ENCODE results near the gene DAAM2. TPM values are rescaled to one million over a fixed set of nuclear protein-coding genes. Genes with fewer than 3 reads are reported as not detected.

DAAM2 gene
- total RNA-seq, 1 donor from 2014 or later: 0.13 TPM

GRCh38 chr6:39844866-39845265 is 52.7 kb downstream of the DAAM2 start:
- DNase-seq (ENCODE audit: low read depth in 2 of 2): no peak

DNA sequence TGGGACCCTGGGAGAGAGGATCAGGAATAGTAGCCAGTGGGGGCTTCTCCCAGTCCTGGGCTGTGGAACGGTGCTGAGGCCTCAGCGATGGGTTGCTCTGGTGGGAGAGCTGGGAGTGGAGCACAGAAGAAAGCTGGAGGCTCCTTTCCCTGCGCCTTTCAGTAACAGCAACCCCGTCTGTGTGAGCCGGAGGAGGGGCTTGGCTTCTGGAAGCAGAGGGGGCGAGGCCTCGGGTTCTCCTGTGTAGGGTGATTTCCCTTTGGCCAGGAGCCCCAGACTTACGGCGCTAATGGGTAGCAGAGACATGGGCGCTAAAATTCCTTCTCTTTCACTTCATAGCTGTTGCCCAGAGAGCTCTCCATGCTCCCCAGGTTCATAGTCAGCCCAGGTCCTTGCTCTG is 55.0 kb downstream of the DAAM2 start:
- DNase-seq (ENCODE audit: low read depth in 2 of 2): no peak

- no peak for DNase-seq (ENCODE audit: low read depth in 2 of 2)
These were observed 56.0 kb downstream of the DAAM2 start for GRCh38 chr6:39848171-39848570.

- DNase-seq (ENCODE audit: low read depth in 2 of 2): no peak
These were observed 57.1 kb downstream of the DAAM2 start for GRCh38 chr6:39849228-39849627.

GRCh38 chr6:39849764-39850163 is 57.6 kb downstream of the DAAM2 start:
- DNase-seq (ENCODE audit: low read depth in 2 of 2): no peak

DNA sequence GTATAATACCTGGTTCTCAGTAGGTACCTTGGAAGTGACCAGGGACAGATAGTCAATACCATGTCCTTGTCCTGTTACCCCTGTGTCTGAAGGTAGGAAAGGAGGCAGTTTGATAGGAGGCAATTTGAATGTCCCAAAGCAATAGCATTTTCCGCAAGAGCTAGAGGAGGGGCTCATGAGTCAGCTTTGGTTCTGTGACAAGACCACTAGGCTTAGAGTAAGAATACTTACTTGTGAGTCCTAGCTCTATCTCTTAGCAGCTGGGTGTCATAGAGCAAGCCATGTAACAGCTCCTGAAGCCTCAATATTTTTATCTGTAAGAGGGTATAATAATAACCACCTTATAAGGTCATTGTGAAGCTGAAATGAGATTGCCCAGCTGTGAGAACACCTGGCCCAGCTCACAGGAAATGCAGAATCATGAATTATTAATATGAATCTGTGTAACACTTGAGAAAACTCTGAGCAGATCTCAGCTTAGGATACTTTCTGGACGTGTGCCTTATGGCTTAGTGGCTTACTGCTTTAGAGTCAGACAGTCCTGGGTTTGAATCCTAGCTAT is 58.6 kb downstream of the DAAM2 start:
- DNase-seq (ENCODE audit: low read depth in 2 of 2): no peak

DNA sequence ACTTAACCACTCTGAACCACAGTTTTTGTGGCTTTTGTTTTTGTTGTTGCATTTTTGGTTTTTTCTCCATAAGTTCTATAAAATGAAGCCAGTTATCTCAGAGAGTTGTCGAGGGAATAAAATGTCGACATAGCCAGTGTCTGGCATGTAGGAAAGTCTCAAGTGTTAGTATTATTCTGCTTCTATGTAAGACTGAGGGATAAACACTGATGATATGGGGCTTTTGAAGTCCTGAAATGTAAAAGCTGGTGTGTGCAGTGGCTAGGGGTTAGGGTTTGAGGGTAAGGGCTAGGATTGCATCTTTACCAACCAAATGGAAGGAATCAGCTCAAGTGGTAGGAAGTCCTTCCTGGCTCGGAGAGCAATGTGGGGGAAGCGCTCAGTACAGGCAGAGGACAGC is 59.2 kb downstream of the DAAM2 start:
- no peak for DNase-seq (ENCODE audit: low read depth in 2 of 2)

DNA sequence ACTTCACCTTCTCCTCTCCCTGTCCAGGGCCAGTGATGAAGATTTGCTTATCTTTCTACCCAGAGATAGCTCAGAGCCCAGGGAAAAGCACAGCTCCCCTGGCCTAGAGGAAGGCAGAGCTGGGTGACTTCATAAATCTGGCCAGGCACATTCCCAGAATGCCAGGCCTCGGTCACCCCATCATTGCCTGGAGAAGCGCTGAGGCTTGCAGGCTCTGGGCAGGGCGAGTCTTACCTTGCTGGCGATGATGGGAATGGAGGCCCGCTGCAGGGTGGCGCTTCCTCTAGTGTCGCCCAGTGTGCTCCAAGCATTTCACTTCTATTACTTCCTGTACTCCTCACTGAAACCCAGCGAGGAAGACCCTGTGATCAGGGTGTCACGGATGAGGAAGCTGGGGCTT is 60.1 kb downstream of the DAAM2 start:
- DNase-seq (ENCODE audit: low read depth in 2 of 2): no peak

DNA sequence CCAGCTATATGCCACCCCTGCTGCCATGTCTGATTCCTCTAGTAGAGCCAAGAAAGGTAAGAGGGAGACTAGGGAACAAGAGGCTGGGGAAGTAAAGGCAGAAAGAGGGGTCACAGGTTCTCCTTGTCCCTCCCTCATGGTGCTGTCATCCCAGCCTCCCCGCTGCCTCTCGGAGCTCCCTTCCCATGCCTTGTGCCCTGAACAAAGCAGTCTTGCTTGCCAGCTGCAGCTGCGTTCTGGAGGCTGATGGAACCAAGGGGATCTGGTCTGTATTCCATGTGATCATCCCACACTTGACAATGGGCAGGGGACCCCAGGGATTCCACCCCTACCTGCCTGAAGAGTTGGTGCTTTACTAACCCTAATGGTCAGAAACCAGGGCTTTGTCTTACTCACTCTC is 61.4 kb downstream of the DAAM2 start:
- no peak for DNase-seq (ENCODE audit: low read depth in 2 of 2)

- no peak for DNase-seq (ENCODE audit: low read depth in 2 of 2)
These were observed 63.3 kb downstream of the DAAM2 start for GRCh38 chr6:39855356-39855995.

DNA sequence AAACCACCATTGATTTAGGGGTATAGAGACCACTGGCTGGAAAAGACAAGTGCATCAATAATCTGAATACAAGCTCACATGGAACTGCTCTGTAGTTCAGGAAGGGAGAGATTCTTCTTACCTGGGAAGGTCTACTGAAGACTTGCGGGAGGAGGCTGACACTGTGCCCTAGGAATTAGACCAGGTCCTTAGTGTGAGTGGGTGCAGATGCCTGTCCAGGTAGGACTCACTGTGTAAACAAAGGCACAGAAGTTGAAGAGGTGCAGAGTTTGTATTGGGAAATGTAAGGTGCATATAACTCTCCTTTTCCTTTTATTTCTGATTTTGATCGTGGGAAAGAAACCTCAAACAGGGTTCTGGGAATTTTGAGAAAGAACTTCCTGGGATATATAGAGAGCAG is 66.8 kb downstream of the DAAM2 start:
- no peak for DNase-seq (ENCODE audit: low read depth in 2 of 2)

DNA sequence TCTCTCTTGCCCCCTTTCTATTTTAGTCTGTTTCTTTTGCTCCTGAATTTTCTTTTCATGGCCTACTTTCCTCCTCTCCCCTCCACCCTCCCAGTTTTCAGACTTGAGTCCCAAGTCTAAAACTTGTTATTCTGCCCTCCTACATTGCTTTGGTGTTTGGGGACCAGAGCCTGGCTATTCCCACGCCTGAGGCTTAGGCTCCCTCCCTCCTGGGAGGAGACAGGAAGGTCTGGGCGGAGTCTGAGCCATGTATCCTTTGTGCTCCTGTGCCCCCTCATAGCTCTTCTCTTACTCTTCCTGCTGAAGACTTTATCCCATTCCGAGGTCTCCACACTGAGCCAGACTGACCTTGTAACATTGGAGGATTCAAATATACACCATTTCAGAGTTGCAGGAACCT is 69.5 kb downstream of the DAAM2 start:
- DNase-seq (ENCODE audit: low read depth in 2 of 2): no peak

DNA sequence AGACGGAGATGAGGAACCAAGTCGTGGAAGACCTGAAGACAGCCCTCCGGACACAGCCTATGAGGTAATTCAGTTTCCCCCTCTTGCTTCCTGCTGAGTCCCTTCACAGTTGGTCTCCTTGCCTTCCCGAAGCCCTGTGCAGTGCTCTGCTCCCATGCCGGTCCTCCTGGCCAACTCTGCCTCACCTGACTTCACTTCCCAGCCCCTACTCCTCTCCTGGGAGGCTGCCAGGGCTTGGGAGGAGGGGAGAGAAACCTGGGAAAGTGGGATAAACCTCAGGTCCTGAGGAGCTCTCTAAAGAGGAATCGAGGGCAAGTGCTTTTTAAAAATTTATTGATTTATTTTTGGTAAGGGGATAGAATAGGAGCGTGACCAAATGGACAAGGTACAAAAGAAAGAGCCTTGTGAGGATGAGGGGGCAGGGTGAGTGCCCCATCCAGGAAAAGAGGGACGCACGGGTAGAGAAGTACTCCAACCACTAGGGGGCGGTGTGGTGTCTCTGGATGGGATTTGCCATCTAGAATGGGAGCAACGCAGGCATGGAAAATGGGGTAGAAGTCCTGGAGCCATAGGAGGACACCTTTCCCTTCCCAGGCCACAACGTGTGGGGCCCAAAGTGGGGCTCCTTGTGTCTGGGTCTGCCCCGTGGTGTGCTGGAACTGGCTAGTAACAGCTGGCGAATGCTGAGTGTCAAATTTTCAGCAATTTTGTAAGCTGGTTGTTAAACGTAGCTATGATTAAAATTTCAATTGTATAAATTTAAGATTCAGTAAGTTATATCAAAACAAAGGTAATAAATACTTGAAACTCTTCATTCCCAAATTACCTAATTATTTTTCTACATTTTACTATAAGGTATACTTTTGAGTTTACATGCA is 73.1 kb downstream of the DAAM2 start:
- peak; percentile 40 to 72 for DNase-seq (ENCODE audit: low read depth in 2 of 2)

DNA sequence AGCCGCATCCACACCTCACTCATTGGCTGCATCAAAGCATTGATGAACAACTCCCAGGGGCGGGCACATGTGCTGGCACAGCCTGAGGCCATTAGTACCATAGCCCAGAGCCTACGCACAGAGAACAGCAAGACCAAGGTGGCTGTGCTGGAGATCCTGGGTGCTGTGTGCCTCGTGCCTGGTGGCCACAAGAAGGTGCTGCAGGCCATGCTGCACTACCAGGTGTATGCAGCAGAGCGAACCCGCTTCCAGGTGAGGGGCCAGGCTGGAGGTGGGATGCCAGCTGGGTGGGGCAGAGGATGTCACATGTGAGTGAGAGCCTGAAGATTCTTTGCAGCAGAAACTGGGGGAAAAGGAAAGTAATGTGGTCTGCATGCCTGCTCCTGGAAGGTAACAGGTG is 75.4 kb downstream of the DAAM2 start:
- DNase-seq (ENCODE audit: low read depth in 2 of 2): no peak

- no peak for DNase-seq (ENCODE audit: low read depth in 2 of 2)
These were observed 78.8 kb downstream of the DAAM2 start for GRCh38 chr6:39870950-39871349.

- DNase-seq (ENCODE audit: low read depth in 2 of 2): no peak
These were observed 81.3 kb downstream of the DAAM2 start for GRCh38 chr6:39873439-39873838.

DNA sequence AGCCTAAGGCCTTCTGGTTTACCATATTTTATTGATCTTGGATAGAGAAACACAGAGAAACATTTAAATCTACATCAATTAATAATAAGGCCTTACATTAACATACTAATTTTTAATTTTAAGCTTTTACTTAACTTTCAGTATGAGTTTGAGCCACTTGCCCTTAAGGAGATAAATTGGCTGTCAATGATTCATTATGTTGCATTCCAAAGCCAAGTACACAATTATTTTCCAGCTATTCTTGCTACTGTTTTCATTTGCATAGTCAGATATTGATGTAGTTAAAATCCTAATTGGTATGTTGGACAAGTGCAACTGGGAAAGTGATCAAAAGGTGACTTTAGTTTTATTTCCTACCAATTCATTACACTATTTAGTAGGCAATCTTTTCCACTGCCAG is 83.9 kb downstream of the DAAM2 start:
- no peak for DNase-seq (ENCODE audit: low read depth in 2 of 2)

DNA sequence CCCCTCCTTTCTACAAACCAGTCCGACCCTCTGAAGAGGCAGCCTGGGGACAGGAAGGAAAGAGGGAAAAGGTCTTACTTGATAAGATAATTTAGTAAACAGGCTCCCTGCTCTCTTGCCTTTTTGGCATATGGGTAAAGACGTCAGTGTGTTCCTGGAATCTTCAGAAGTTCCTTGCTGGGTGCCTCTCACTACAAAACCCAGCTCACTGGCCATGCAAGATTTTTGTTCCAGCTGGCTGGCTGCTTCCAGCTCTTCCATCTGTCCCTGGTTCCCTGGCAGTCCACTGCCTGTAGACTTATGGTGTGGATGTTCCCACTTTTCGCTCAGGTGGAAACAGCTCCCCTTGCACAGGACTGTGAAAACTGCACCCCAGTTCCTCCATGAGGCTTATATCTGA is 84.7 kb downstream of the DAAM2 start:
- DNase-seq (ENCODE audit: low read depth in 2 of 2): no peak

DNA sequence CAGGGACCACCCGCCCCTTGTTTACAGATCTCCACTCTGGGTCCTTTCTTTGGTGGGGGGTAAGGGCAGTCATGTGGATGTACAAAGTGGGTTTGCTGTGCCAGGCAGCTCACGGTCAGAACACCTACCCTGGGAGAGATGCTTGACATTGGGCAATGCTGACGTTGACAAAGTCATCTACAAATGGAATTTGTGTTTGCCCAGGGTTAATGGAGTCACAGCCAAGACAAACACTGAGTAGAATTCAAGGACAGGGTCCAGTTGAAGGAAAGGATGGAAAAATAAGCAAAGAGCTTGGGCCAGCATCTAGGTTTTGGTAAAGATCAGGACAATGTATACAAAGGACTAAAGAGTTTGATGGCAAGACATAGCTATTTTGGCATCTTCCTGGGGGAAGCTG is 87.4 kb downstream of the DAAM2 start:
- no peak for DNase-seq (ENCODE audit: low read depth in 2 of 2)

GRCh38 chr6:39880594-39880993 is 88.4 kb downstream of the DAAM2 start:
- DNase-seq (ENCODE audit: low read depth in 2 of 2): no peak

DNA sequence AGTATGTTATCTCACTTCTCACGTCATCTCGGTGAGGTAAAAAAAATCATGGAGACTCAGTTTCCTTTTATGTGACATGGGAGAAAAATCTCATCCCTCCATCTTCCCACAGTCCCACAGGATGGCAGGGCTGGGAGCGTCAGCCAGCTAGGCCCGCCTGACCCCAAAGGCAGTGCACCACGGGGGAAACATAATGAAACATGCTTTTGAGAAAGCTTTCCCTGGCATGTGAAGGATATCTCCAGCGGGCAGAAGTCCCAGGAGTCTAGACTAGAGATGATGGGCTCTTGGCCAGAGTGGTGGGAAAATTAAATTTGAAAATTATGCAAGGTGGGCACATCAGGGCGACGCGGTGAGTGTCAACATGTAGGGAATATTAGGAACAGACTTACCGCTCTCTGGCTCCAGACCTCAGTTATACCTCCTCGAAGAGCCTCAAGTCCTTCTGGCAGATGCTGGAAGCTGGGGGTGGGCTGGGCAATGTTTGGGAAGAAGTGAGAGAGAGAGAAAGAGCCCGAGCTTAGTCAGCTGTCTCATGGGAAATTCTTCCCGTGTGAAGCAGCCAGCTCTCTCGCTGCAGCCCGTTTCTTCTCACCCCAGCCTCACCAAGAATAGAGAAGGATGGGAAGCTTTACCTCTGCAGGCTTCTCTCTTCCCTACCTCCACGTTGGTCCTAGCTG is 89.8 kb downstream of the DAAM2 start:
- no peak for DNase-seq (ENCODE audit: low read depth in 2 of 2)

DNA sequence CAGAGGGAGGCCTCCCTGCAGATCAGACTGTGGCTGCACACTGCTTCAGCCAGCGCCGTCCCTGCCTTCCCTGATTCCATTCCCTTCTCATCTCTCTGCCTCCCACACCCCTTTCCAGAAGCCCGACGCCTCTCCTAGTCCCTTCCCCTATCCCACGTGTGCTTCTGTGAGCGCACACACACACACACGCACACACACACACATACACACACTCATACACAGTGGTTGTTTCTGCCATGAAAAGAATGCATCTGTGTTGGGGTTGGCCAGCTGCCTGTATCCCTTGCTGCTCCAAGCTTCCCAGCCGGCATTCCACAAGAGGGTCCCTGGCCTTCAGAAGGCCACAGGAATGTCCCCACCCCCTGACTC is 90.3 kb downstream of the DAAM2 start:
- peak; percentile 81 to 93 for DNase-seq (ENCODE audit: low read depth in 2 of 2)

Data from dermis microvascular lymphatic vessel endothelial cell (primary cell).